ENCODE measurements around the gene CKAP5.

DNA sequence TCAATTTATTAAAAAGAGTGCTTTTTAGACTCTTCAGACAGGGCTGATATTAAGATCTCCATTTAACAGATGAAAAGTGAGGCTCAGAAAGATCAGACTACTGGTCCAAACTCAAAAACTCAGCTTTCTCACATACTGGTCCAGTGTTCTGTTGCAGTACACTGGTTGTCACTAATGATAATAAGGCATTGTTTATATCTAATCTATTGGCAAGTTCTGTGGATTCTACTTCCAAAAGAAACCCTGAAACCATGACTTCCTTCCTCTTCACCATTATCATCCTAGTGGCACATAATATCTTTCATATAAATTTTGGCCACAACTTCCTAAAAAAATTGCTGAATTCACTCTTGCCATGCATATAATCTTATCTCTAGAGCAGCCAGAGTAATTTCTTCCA, 90.1 kb downstream of the CKAP5 start:
- TF ChIP-seq CTCF (IDR thresholded peaks at IDR 0.05) (no peak), POLR2A (IDR thresholded peaks at IDR 0.05) (no peak), POLR2AphosphoS5 (IDR thresholded peaks at IDR 0.05) (no peak)

All from gastroesophageal sphincter (tissue), 3 donors.